Measurements from ENCODE around the gene ENTPD3. TPM values are rescaled to one million over a fixed set of nuclear protein-coding genes. Genes with fewer than 3 reads are reported as not detected.

ENTPD3 gene
- total and polyA plus RNA-seq, 2 of the 13 experiments (the other 11 are each of a cell fraction or from before 2014, with no cell fraction given) = 0.07 TPM; not detected in 1

DNA sequence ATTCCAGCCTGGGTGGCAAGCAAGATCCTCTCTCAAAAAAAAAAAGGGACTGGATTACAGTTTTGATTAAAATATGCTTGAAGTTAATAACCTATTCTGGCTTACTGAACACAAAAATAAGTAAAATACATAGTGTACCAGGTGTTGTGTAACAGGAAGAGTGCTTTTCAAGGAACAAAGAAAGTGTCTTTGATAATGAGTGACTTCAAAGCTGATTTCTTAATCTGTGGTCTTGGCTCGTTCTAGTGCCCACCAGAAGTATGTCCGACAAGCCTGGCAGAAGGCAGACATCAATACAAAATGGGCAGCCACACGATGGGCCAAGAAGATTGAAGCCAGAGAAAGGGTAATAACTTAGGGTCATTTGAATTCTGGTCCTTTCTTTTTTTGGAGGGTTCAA lies 74.2 kb downstream of the ENTPD3 start:
- Histone ChIP-seq H3K4me2 (ENCODE audit: low read depth, low read length) (no peak overlapping the region), H3K27ac (ENCODE audit: extremely low read length, insufficient read depth, low read length) (no peak overlapping the region), H2AFZ (ENCODE audit: low read length) (no peak overlapping the region), H3K4me3 (replicated peaks in 1 of 3; ENCODE audit: insufficient read depth in 1 of 3, low read depth in 2 of 3, low read length in 3 of 3) (no peak overlapping the region), H3K79me2 (ENCODE audit: insufficient read depth, low read length) (peaks cover 33% of the 10 kb centered on the region), H4K20me1 (ENCODE audit: insufficient read depth, low read length) (peaks cover 21% of the 10 kb centered on the region), H3K9ac (ENCODE audit: insufficient read depth, low read depth, low read length) (no peak overlapping the region), H3K36me3 (replicated peaks in 1 of 2; ENCODE audit: control insufficient read depth in 1 of 2, insufficient read depth in 2 of 2, low read length in 2 of 2) (peaks cover 8 to 36% of the 10 kb centered on the region in 2 experiments), H3K9me3 (ENCODE audit: low read length) (no peaks in the 10 kb centered on the region), H3K27me3 (ENCODE audit: control insufficient read depth in 1 of 2, insufficient read depth in 2 of 2, low read length in 2 of 2) (no peaks in the 10 kb centered on the region; a peak in 1 of 5 replicates), H3K4me1 (ENCODE audit: insufficient read depth, low read length) (peaks cover 30% of the 10 kb centered on the region)
- in situ Hi-C loops (cut with HindIII; ENCODE audit: extremely low pct_ligation_motif_present, low pct_unique_long_range_greater_than_20kb) = no loop called here
- POLR2A ChIA-PET = interaction anchor here (0.7 to 1.3 kb wide), 2 partner anchors 8 to 45 kb away, joined by 3 read pairs; partner anchors contain the start of gene ZNF620
- FAIRE-seq = no peak
- no peak for ATAC-seq
- no peak for TF ChIP-seq ZNF616 (CRISPR knock-in tag; IDR thresholded peaks at IDR 0.05; ENCODE audit: low read depth)
- TF ChIP-seq, protein P1, sequence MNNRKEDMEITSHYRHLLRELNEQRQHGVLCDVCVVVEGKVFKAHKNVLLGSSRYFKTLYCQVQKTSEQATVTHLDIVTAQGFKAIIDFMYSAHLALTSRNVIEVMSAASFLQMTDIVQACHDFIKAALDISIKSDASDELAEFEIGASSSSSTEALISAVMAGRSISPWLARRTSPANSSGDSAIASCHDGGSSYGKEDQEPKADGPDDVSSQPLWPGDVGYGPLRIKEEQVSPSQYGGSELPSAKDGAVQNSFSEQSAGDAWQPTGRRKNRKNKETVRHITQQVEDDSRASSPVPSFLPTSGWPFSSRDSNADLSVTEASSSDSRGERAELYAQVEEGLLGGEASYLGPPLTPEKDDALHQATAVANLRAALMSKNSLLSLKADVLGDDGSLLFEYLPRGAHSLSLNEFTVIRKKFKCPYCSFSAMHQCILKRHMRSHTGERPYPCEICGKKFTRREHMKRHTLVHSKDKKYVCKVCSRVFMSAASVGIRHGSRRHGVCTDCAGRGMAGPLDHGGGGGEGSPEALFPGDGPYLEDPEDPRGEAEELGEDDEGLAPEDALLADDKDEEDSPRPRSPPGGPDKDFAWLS (CRISPR knock-in tag; IDR thresholded peaks at IDR 0.05; ENCODE audit: borderline replicate concordance) = no peak
- TF ChIP-seq, protein P2, sequence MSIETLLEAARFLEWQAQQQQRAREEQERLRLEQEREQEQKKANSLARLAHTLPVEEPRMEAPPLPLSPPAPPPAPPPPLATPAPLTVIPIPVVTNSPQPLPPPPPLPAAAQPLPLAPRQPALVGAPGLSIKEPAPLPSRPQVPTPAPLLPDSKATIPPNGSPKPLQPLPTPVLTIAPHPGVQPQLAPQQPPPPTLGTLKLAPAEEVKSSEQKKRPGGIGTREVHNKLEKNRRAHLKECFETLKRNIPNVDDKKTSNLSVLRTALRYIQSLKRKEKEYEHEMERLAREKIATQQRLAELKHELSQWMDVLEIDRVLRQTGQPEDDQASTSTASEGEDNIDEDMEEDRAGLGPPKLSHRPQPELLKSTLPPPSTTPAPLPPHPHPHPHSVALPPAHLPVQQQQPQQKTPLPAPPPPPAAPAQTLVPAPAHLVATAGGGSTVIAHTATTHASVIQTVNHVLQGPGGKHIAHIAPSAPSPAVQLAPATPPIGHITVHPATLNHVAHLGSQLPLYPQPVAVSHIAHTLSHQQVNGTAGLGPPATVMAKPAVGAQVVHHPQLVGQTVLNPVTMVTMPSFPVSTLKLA (IDR thresholded peaks at IDR 0.05) = no peak
- TF ChIP-seq SP1 (IDR thresholded peaks at IDR 0.05) = no peak
- TF ChIP-seq SP1 (CRISPR knock-in tag; IDR thresholded peaks at IDR 0.05) = no peak
- peak; percentile 31; the same call in 1 of the 2 replicates for TF ChIP-seq RBFOX2 (IDR thresholded peaks at IDR 0.05; ENCODE audit: low read depth, low read length)
- TF ChIP-seq, protein P3, sequence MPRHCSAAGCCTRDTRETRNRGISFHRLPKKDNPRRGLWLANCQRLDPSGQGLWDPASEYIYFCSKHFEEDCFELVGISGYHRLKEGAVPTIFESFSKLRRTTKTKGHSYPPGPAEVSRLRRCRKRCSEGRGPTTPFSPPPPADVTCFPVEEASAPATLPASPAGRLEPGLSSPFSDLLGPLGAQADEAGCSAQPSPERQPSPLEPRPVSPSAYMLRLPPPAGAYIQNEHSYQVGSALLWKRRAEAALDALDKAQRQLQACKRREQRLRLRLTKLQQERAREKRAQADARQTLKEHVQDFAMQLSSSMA (CRISPR knock-in tag; IDR thresholded peaks at IDR 0.05) = no peak
- 97% methylated on average over 3 of the region's 3 CpGs for WGBS (ENCODE audit: low lambda C conversion rate)
- intact Hi-C loops (cut with micrococcal nuclease; ENCODE audit: unreplicated experiment) = no loop called here
- no peak for DNase-seq (ENCODE audit: low spot score)
- BruUV-seq (replicated peaks) = no TSS peak
- CTCF ChIA-PET (ENCODE audit: low intra/inter-chr PET ratio, low total read pairs) = no interaction called here
